Gastroesophageal sphincter (tissue), 4 donors: ENCODE measurements around the gene SPAG16. TPM values are rescaled to one million over a fixed set of nuclear protein-coding genes. Genes with fewer than 3 reads are reported as not detected.

Source experiments
- ATAC-seq: fragments of 150-250 bp; one replicate; pipeline ENCODE4 v1.9.1; 2016; ENCODE audit warnings: mild to moderate bottlenecking, moderate library complexity
- H3K27ac ChIP-seq, 4 donors: fragments of 200-600 bp; sonication (generic) in 3 of 4; 1 replicate in 3 of 4; 2 replicates in 1 of 4; pipeline ENCODE4 v1.5.1; 2016 to 2019
- H3K27me3 ChIP-seq: fragments of 200-600 bp; sonication (generic); one replicate; pipeline ENCODE4 v1.5.1; 2019
- H3K36me3 ChIP-seq, 2 donors: fragments of 200-600 bp; sonication (generic); one replicate each; pipeline ENCODE4 v1.5.1; 2019; ENCODE audit warnings: control low read depth in 1 of 2
- H3K4me1 ChIP-seq, 3 donors: fragments of 200-600 bp; sonication (generic); 1 replicate in 2 of 3; 2 replicates in 1 of 3; pipeline ENCODE4 v1.5.1; 2016 to 2019; ENCODE audit warnings: control low read depth in 2 of 3
- H3K4me3 ChIP-seq, 2 donors: fragments of 200-600 bp; sonication (generic); one replicate each; pipeline ENCODE4 v1.5.1; 2019; ENCODE audit warnings: mild to moderate bottlenecking in 1 of 2, moderate library complexity in 1 of 2
- H3K9me3 ChIP-seq, 3 donors: fragments of 200-600 bp; sonication (generic); one replicate each; pipeline ENCODE4 v1.5.1; 2017 to 2019; ENCODE audit warnings: control low read depth in 2 of 3
- EP300 ChIP-seq: sonication (generic); formaldehyde crosslinking; IDR thresholded peaks from one replicate; pipeline ENCODE4 v1.6.1; 2017; ENCODE audit warnings: antibody characterized with exemption, mild to moderate bottlenecking
- POLR2A ChIP-seq, 2 donors: fragments of 450-650 bp; IDR thresholded peaks; one replicate each; pipeline ENCODE4 v1.6.1; 2017; ENCODE audit warnings: antibody characterized with exemption in 2 of 2, mild to moderate bottlenecking in 2 of 2, moderate library complexity in 1 of 2
- POLR2AphosphoS5 ChIP-seq: sonication (generic); formaldehyde crosslinking; IDR thresholded peaks from one replicate; pipeline ENCODE4 v1.6.1; 2017; ENCODE audit warnings: antibody characterized with exemption
- WGBS, 2 donors: methylation state at CpG; one replicate each; pipeline ENCODE4 v1.1.5; 2018; ENCODE audit warnings: low coverage in 1 of 2; 5-methylcytosine and 5-hydroxymethylcytosine counted together
- total RNA-seq, 4 donors: library from RNA; depleted of rRNA; stranded (reverse); fragments of >200 nt; gene quantifications; one replicate each; pipeline ENCODE4 v1.1.0, GENCODE V29; 2016
- TF ChIP-seq, protein P1 (sequence below), 4 experiments: fragments of 200-600 bp in 2 of 4; fragments of 450-650 bp in 2 of 4; sonication (generic) in 1 of 4; IDR thresholded peaks; one replicate each; pipeline ENCODE4 v1.5.1; 2017 to 2019; ENCODE audit warnings: antibody characterized with exemption in 4 of 4, mild to moderate bottlenecking in 2 of 4, moderate library complexity in 2 of 4

The SPAG16 gene
- total RNA-seq, 4 donors from 2014 or later = 28.9 to 39.8 (median 36.7) TPM

DNA sequence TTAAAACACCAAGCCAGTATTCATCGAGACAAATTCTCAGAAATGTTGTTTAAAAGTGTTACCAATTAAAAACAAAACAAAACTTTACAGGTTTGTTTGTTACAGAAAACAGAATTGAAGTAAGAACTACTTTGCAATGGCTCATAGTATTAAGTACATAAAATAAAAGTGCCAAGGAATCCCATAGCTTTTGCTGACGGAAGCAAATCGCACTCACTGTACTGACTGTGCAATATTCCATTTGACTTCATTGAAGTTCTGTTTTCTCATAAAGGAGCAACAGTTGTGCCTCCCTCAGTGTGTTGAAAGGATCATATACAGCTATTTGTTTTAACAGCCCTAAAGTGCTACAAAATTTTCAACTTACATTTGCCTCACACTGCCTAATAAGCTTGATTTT, 507.8 kb downstream of the SPAG16 start:
- no peak overlapping the region for H3K4me3 ChIP-seq
- no peaks in the 10 kb centered on the region for H3K27me3 ChIP-seq
- H3K36me3 ChIP-seq = no peaks in the 10 kb centered on the region
- no peak overlapping the region for H3K27ac ChIP-seq
- no peaks in the 10 kb centered on the region for H3K4me1 ChIP-seq
- ATAC-seq = no peak
- no peaks in the 10 kb centered on the region for H3K9me3 ChIP-seq
- 86 to 91% methylated on average over 2 to 3 of the region's 3 CpGs for WGBS, 2 donors
- TF ChIP-seq POLR2AphosphoS5 (no peak), POLR2A (IDR thresholded peaks at IDR 0.05) (no peak), EP300 (no peak)
- TF ChIP-seq, protein P1, sequence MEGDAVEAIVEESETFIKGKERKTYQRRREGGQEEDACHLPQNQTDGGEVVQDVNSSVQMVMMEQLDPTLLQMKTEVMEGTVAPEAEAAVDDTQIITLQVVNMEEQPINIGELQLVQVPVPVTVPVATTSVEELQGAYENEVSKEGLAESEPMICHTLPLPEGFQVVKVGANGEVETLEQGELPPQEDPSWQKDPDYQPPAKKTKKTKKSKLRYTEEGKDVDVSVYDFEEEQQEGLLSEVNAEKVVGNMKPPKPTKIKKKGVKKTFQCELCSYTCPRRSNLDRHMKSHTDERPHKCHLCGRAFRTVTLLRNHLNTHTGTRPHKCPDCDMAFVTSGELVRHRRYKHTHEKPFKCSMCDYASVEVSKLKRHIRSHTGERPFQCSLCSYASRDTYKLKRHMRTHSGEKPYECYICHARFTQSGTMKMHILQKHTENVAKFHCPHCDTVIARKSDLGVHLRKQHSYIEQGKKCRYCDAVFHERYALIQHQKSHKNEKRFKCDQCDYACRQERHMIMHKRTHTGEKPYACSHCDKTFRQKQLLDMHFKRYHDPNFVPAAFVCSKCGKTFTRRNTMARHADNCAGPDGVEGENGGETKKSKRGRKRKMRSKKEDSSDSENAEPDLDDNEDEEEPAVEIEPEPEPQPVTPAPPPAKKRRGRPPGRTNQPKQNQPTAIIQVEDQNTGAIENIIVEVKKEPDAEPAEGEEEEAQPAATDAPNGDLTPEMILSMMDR (IDR thresholded peaks at IDR 0.05) = no peak

DNA sequence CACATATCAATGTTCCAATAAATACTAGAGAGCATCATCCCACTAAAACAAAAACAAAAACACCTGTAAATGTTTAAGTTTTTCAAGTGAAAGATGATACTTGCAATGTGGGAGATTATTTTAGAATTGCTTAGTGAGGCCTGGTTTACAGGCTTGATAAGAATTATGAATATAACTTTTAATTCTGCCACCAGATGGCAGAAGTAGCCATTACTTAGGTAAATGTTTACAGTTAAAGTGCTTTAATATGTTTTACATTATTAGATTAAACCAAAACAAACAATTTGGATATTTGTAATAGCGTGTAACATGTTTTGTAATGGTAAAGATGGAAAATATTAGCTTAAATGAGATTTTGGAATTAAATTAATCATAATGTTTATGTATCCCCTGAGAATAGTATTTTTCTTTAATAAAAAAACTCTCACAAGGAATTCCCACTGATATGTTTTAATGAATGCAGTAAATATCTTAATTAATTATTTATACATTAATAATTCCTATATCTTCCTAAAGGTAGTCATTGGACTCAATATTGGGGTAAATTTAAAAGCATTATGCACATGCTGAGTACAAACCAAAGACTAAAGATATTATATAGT, 522.0 kb downstream of the SPAG16 start:
- H3K4me3 ChIP-seq = no peak overlapping the region

GRCh38 chr2:213816583-213816982, 532.3 kb downstream of the SPAG16 start:
- no peak for ATAC-seq
- H3K27me3 ChIP-seq = no peaks in the 10 kb centered on the region
- no peak overlapping the region for H3K4me3 ChIP-seq
- TF ChIP-seq POLR2A (IDR thresholded peaks at IDR 0.05) (no peak), EP300 (no peak), POLR2AphosphoS5 (no peak)
- TF ChIP-seq, protein P1 (IDR thresholded peaks at IDR 0.05) = no peak
- H3K9me3 ChIP-seq = no peaks in the 10 kb centered on the region
- H3K4me1 ChIP-seq = no peaks in the 10 kb centered on the region
- no peak overlapping the region for H3K27ac ChIP-seq
- no peaks in the 10 kb centered on the region for H3K36me3 ChIP-seq

More for the DNA sequence above, 522.0 kb downstream of the SPAG16 start:
- no peaks in the 10 kb centered on the region for H3K9me3 ChIP-seq
- H3K36me3 ChIP-seq = no peaks in the 10 kb centered on the region
- no peak for ATAC-seq
- 19 to 36% methylated on average over 1 of the region's 1 CpG for WGBS, 2 donors
- H3K27me3 ChIP-seq = no peaks in the 10 kb centered on the region
- H3K27ac ChIP-seq = no peak overlapping the region
- no peaks in the 10 kb centered on the region for H3K4me1 ChIP-seq
- TF ChIP-seq, protein P1 (IDR thresholded peaks at IDR 0.05) = peak in 1 of 4 experiments; percentile 22
- no peak for TF ChIP-seq POLR2AphosphoS5

- TF ChIP-seq POLR2A (IDR thresholded peaks at IDR 0.05) (no peak), EP300 (no peak), POLR2AphosphoS5 (no peak)
- TF ChIP-seq, protein P1 (IDR thresholded peaks at IDR 0.05) = no peak
- Histone ChIP-seq H3K9me3 (peaks cover 0 to 10% (median 0%) of the 10 kb centered on the region in 3 donors), H3K4me1 (no peaks in the 10 kb centered on the region), H3K4me3 (no peak overlapping the region), H3K27ac (no peak overlapping the region), H3K27me3 (no peaks in the 10 kb centered on the region), H3K36me3 (no peaks in the 10 kb centered on the region)
- ATAC-seq = no peak
- WGBS, 2 donors = 14 to 33% methylated on average over 1 of the region's 1 CpG
Observed at GRCh38 chr2:213818436-213818835, 534.2 kb downstream of the SPAG16 start.

- TF ChIP-seq POLR2A (IDR thresholded peaks at IDR 0.05) (no peak), EP300 (no peak), POLR2AphosphoS5 (no peak)
- TF ChIP-seq, protein P1 (IDR thresholded peaks at IDR 0.05) = no peak
- Histone ChIP-seq H3K36me3 (no peaks in the 10 kb centered on the region), H3K4me3 (no peak overlapping the region), H3K27ac (no peak overlapping the region), H3K4me1 (no peaks in the 10 kb centered on the region), H3K27me3 (no peaks in the 10 kb centered on the region), H3K9me3 (peaks cover 0 to 7% (median 0%) of the 10 kb centered on the region in 3 donors)
- peak; percentile 81 for ATAC-seq
Observed at GRCh38 chr2:213834331-213834730, 550.1 kb downstream of the SPAG16 start.
